ENCODE measurements around the gene OR1K1.
"Not testable (repeated sequence)": the region's sequence is repeated elsewhere in the genome, so short reads cannot be mapped to it uniquely, and the experiment has no call there.

OR1K1 gene

GRCh38 chr9:122791872-122792669, 7.9 kb upstream of the OR1K1 start:
- no peak for TF ChIP-seq CTCF (IDR thresholded peaks at IDR 0.05; ENCODE audit: insufficient read depth, low read depth, low read length, missing control alignments)
- no peak overlapping the region for H3K4me3 ChIP-seq (ENCODE audit: low read length)
- DNase-seq (ENCODE audit: low read depth) = no peak

- H3K4me3 ChIP-seq (ENCODE audit: low read length) = no peak overlapping the region
- no peak for TF ChIP-seq CTCF (IDR thresholded peaks at IDR 0.05; ENCODE audit: insufficient read depth, low read depth, low read length, missing control alignments)
- DNase-seq (ENCODE audit: low read depth) = peak; percentile 24
These were observed 2.4 kb upstream of the OR1K1 start for GRCh38 chr9:122797316-122798063.

- peak; percentile 8 for DNase-seq (ENCODE audit: low read depth)
- H3K4me3 ChIP-seq (ENCODE audit: low read length) = no peak overlapping the region
- no peak for TF ChIP-seq CTCF (IDR thresholded peaks at IDR 0.05; ENCODE audit: insufficient read depth, low read depth, low read length, missing control alignments)
These were observed 6.7 kb downstream of the OR1K1 start for GRCh38 chr9:122806661-122807060.

GRCh38 chr9:122807271-122807900, 7.5 kb downstream of the OR1K1 start:
- no peak overlapping the region for H3K4me3 ChIP-seq (ENCODE audit: low read length)
- no peak for DNase-seq (ENCODE audit: low read depth)

GRCh38 chr9:122808141-122808540, 8.2 kb downstream of the OR1K1 start:
- no peak overlapping the region for H3K4me3 ChIP-seq (ENCODE audit: low read length)
- TF ChIP-seq CTCF (IDR thresholded peaks at IDR 0.05; ENCODE audit: insufficient read depth, low read depth, low read length, missing control alignments) = no peak
- no peak for DNase-seq (ENCODE audit: low read depth)

More at GRCh38 chr9:122807271-122807900, 7.5 kb downstream of the OR1K1 start:
- TF ChIP-seq CTCF (IDR thresholded peaks at IDR 0.05; ENCODE audit: insufficient read depth, low read depth, low read length, missing control alignments) = no peak

GRCh38 chr9:122809261-122809660, 9.3 kb downstream of the OR1K1 start:
- not testable (repeated sequence) for H3K4me3 ChIP-seq (ENCODE audit: low read length)
- DNase-seq (ENCODE audit: low read depth) = peak; percentile 59

- TF ChIP-seq CTCF (IDR thresholded peaks at IDR 0.05; ENCODE audit: insufficient read depth, low read depth, low read length, missing control alignments) = peak; percentile 70
These were observed 10.5 kb downstream of the OR1K1 start for GRCh38 chr9:122810306-122810946.

More at GRCh38 chr9:122810306-122810946, 10.5 kb downstream of the OR1K1 start:
- H3K4me3 ChIP-seq (ENCODE audit: low read length) = no peak overlapping the region
- DNase-seq (ENCODE audit: low read depth) = peak; percentile 80

All from epithelial cell of esophagus (primary cell).